ENCODE data around the gene RARS1.

RARS1 gene

DNA sequence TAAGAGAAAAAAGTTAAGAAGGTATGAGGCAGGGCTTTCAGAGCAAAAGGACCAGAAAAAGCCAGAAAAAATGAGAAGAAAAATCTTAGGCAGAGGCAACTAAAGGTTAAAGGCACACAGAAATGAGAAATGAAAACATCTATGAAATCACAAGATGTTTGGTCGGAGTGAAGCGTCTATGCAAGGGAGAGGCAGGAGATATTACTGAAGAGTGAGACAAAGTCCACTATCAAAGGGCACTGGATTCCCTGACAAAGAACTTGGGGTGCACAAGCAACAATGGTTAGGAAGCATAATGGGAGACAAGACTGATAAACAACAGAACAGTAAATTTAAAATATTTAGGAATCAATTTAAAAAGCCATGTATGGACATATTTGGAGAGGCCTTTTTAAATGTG is 76.0 kb downstream of the RARS1 start:
- DNase-seq, result no peak

DNA sequence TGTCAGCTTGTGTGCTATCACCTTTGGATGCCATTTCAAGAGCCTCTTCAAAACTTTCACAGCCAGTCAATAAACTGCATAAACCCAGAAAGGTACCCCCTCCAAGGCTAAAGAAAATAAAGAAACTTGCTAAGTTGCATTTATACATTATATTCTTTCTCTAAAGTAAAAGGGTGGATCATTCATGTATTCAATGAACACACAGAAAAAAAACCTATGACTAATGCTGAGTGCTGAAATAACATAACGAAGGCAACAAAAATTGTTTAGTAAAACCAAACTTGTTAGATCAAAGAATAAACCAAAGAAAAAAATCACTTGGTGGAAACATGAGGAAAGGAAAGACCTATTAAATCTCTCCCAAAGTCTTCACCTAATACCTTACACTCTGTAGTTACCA is 77.7 kb downstream of the RARS1 start:
- DNase-seq, result no peak

DNA sequence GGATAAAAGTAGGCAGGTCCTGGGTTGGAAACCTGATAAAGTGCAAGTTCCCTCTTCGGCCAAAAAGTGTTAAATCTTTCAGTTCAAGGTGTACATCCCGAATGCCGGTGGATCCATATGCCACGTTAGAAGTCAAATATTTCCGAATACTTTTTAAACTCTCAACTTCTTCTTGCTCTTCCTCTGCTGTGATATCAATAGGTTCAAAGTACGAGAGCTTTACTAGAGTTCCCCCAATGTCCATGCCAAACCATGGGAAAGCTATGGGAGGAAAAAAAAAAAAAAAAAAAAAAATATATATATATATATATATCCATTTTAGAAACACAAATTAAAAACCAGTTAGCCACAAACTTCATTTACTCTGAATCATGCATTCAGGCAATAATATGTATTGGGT is 82.5 kb downstream of the RARS1 start:
- no peak for DNase-seq

Data from suppressor macrophage treated with lipopolysaccharide for 1 hour (primary cell).